Nephron progenitor cell (in vitro differentiated cells): ENCODE results near the gene PLK2.

Source experiments
- DNase-seq: peaks from one replicate; pipeline ENCODE4 v3.0.0; 2021
- H3K27ac Mint-ChIP-seq: 2 replicates; pipeline ENCODE4 v1.8.0; 2021; ENCODE audit warnings: mild to moderate bottlenecking, moderate library complexity, mixed read lengths
- H3K27me3 Mint-ChIP-seq: 2 replicates; pipeline ENCODE4 v1.8.0; 2021; ENCODE audit warnings: mild to moderate bottlenecking, low read depth, mixed read lengths; ENCODE audit not compliant: poor library complexity
- H3K36me3 Mint-ChIP-seq: 2 replicates; pipeline ENCODE4 v1.8.0; 2021; ENCODE audit warnings: low read depth, mixed read lengths
- H3K4me1 Mint-ChIP-seq: 2 replicates; pipeline ENCODE4 v1.8.0; 2021; ENCODE audit warnings: mixed read lengths
- H3K4me3 Mint-ChIP-seq: 2 replicates; pipeline ENCODE4 v1.8.0; 2021; ENCODE audit warnings: mild to moderate bottlenecking, moderate library complexity, mixed read lengths
- H3K9me3 Mint-ChIP-seq: 2 replicates; pipeline ENCODE4 v1.8.0; 2021; ENCODE audit warnings: mild to moderate bottlenecking, moderate library complexity, mixed read lengths
- CTCF ChIP-seq: fragments of 200-600 bp; sonication (generic); IDR thresholded peaks from 2 replicates; pipeline ENCODE4 v1.5.0; 2021; ENCODE audit warnings: antibody characterized with exemption

The PLK2 gene

GRCh38 chr5:58484505-58484904 is 24.6 kb upstream of the PLK2 start:
- H3K9me3 Mint-ChIP-seq: no peaks in the 10 kb centered on the region
- H3K36me3 Mint-ChIP-seq: no peaks in the 10 kb centered on the region
- TF ChIP-seq CTCF: no peak
- no peak overlapping the region for H3K4me3 Mint-ChIP-seq
- peak overlapping the region; percentile 9 for H3K27ac Mint-ChIP-seq
- H3K4me1 Mint-ChIP-seq: no peaks in the 10 kb centered on the region
- peaks cover 3% of the 10 kb centered on the region for H3K27me3 Mint-ChIP-seq
- no peak for DNase-seq

GRCh38 chr5:58482536-58482935 is 22.6 kb upstream of the PLK2 start:
- TF ChIP-seq CTCF: no peak
- Mint-ChIP-seq H3K9me3 (no peaks in the 10 kb centered on the region), H3K4me1 (no peaks in the 10 kb centered on the region), H3K27ac (no peak overlapping the region), H3K27me3 (peaks cover 3% of the 10 kb centered on the region), H3K4me3 (no peak overlapping the region), H3K36me3 (no peaks in the 10 kb centered on the region)
- DNase-seq: no peak

- Mint-ChIP-seq H3K9me3 (no peaks in the 10 kb centered on the region), H3K27ac (no peak overlapping the region), H3K4me1 (no peaks in the 10 kb centered on the region), H3K36me3 (no peaks in the 10 kb centered on the region), H3K4me3 (no peak overlapping the region), H3K27me3 (peaks cover 3% of the 10 kb centered on the region)
- DNase-seq: no peak
- no peak for TF ChIP-seq CTCF
Observed at GRCh38 chr5:58481828-58482227, 21.9 kb upstream of the PLK2 start.

GRCh38 chr5:58481066-58481676 is 21.3 kb upstream of the PLK2 start:
- no peaks in the 10 kb centered on the region for H3K4me1 Mint-ChIP-seq
- no peak overlapping the region for H3K4me3 Mint-ChIP-seq
- no peaks in the 10 kb centered on the region for H3K36me3 Mint-ChIP-seq
- no peak for DNase-seq
- H3K27ac Mint-ChIP-seq: no peak overlapping the region
- peaks cover 3% of the 10 kb centered on the region for H3K27me3 Mint-ChIP-seq
- no peak for TF ChIP-seq CTCF
- H3K9me3 Mint-ChIP-seq: peaks cover 3% of the 10 kb centered on the region

GRCh38 chr5:58477760-58478376 is 18.0 kb upstream of the PLK2 start:
- Mint-ChIP-seq H3K4me3 (no peak overlapping the region), H3K9me3 (peaks cover 28% of the 10 kb centered on the region), H3K27me3 (no peaks in the 10 kb centered on the region), H3K4me1 (no peaks in the 10 kb centered on the region), H3K27ac (no peak overlapping the region), H3K36me3 (peaks cover 6% of the 10 kb centered on the region)
- TF ChIP-seq CTCF: no peak
- no peak for DNase-seq

GRCh38 chr5:58475404-58475803 is 15.5 kb upstream of the PLK2 start:
- peaks cover 37% of the 10 kb centered on the region for H3K9me3 Mint-ChIP-seq
- no peak for DNase-seq
- TF ChIP-seq CTCF: no peak
- peaks cover 6% of the 10 kb centered on the region for H3K36me3 Mint-ChIP-seq
- no peaks in the 10 kb centered on the region for H3K4me1 Mint-ChIP-seq
- no peak overlapping the region for H3K4me3 Mint-ChIP-seq
- no peak overlapping the region for H3K27ac Mint-ChIP-seq
- H3K27me3 Mint-ChIP-seq: no peaks in the 10 kb centered on the region
